H9 (cell line): ENCODE data around the gene ZNF366. TPM values are rescaled to one million over a fixed set of nuclear protein-coding genes. Genes with fewer than 3 reads are reported as not detected.

Experiments used
- DNase-seq: peaks from one replicate; pipeline ENCODE4 v3.0.0-alpha.2; 2017
- H2AFZ ChIP-seq: one replicate; pipeline ENCODE4 v1.6.1; 2013; ENCODE audit warnings: mild to moderate bottlenecking, low read length, control low read depth, moderate library complexity
- H2AK5ac ChIP-seq: 2 replicates; pipeline ENCODE4 v1.6.1; 2013; ENCODE audit warnings: low read length, control low read depth, mixed read lengths; ENCODE audit not compliant: insufficient read length
- H2BK120ac ChIP-seq: one replicate; pipeline ENCODE4 v1.6.1; 2013; ENCODE audit warnings: low read depth, mild to moderate bottlenecking, low read length, control low read depth, inconsistent platforms; ENCODE audit not compliant: poor library complexity, severe bottlenecking
- H2BK12ac ChIP-seq: 2 replicates; pipeline ENCODE4 v1.6.1; 2013; ENCODE audit warnings: low read length, control low read depth, mixed read lengths, low read depth; ENCODE audit not compliant: insufficient read length
- H2BK15ac ChIP-seq: 2 replicates; pipeline ENCODE4 v1.6.1; 2013; ENCODE audit warnings: low read depth, low read length, control low read depth
- H2BK20ac ChIP-seq: one replicate; pipeline ENCODE4 v1.6.1; 2013; ENCODE audit warnings: low read depth, mild to moderate bottlenecking, low read length, control low read depth, inconsistent platforms; ENCODE audit not compliant: poor library complexity, severe bottlenecking
- H2BK5ac ChIP-seq: 2 replicates; pipeline ENCODE4 v1.6.1; 2013; ENCODE audit warnings: low read length, control low read depth, mixed read lengths; ENCODE audit not compliant: insufficient read length
- H3K14ac ChIP-seq: 2 replicates; pipeline ENCODE4 v1.6.1; 2013; ENCODE audit warnings: low read length, control low read depth; ENCODE audit not compliant: insufficient read depth
- H3K18ac ChIP-seq: 2 replicates; pipeline ENCODE4 v1.6.1; 2013; ENCODE audit warnings: low read depth, mild to moderate bottlenecking, mixed read lengths, low read length, control low read depth; ENCODE audit not compliant: insufficient read length
- H3K23ac ChIP-seq: 2 replicates; pipeline ENCODE4 v1.6.1; 2013; ENCODE audit warnings: low read length, control low read depth, mixed read lengths, low read depth; ENCODE audit not compliant: insufficient read length
- H3K23me2 ChIP-seq: 2 replicates; pipeline ENCODE4 v1.6.1; 2013; ENCODE audit warnings: low read depth, mild to moderate bottlenecking, mixed read lengths, low read length, control low read depth; ENCODE audit not compliant: insufficient read length, poor library complexity, severe bottlenecking
- H3K27ac ChIP-seq: 2 replicates; pipeline ENCODE4 v1.5.1; 2013; ENCODE audit warnings: low read length, control low read depth, mixed read lengths, low read depth; ENCODE audit not compliant: insufficient read length
- H3K27me3 ChIP-seq: 2 replicates; pipeline ENCODE4 v1.6.1; 2013; ENCODE audit warnings: low read length, control low read depth, inconsistent platforms; ENCODE audit not compliant: insufficient read depth
- H3K4ac ChIP-seq: 2 replicates; pipeline ENCODE4 v1.6.1; 2013; ENCODE audit warnings: low read depth, mild to moderate bottlenecking, control low read depth, inconsistent platforms, low read length, moderate library complexity
- H3K4me1 ChIP-seq: 2 replicates; pipeline ENCODE4 v1.6.1; 2013; ENCODE audit warnings: low read length, control low read depth, inconsistent platforms; ENCODE audit not compliant: insufficient read depth
- H3K4me2 ChIP-seq: 2 replicates; pipeline ENCODE4 v1.6.1; 2013; ENCODE audit warnings: low read length, control low read depth, mixed read lengths; ENCODE audit not compliant: insufficient read length, insufficient read depth
- H3K56ac ChIP-seq: 2 replicates; pipeline ENCODE4 v1.6.1; 2013; ENCODE audit warnings: low read depth, mild to moderate bottlenecking, mixed read lengths, low read length, control low read depth; ENCODE audit not compliant: insufficient read length
- H3K79me1 ChIP-seq: 2 replicates; pipeline ENCODE4 v1.6.1; 2013; ENCODE audit warnings: low read depth, mild to moderate bottlenecking, moderate library complexity, low read length, control low read depth, inconsistent platforms; ENCODE audit not compliant: insufficient read depth, poor library complexity, severe bottlenecking
- H3K79me2 ChIP-seq: 2 replicates; pipeline ENCODE4 v1.6.1; 2013; ENCODE audit warnings: low read length, control low read depth, inconsistent platforms; ENCODE audit not compliant: insufficient read depth
- H3K9ac ChIP-seq: 2 replicates; pipeline ENCODE4 v1.6.1; 2013; ENCODE audit warnings: low read length, control low read depth, mixed read lengths; ENCODE audit not compliant: insufficient read length; ENCODE audit errors: extremely low read depth
- H3K9me3 ChIP-seq: one replicate; pipeline ENCODE4 v1.6.1; 2013; ENCODE audit warnings: low read depth, low read length, inconsistent platforms; ENCODE audit not compliant: control insufficient read depth
- H3T11ph ChIP-seq: one replicate; pipeline ENCODE4 v1.6.1; 2013; ENCODE audit warnings: mild to moderate bottlenecking, low read length, control low read depth, inconsistent platforms
- H4K20me1 ChIP-seq: one replicate; pipeline ENCODE4 v1.6.1; 2013; ENCODE audit not compliant: control insufficient read depth, insufficient read length, insufficient read depth
- H4K5ac ChIP-seq: 2 replicates; pipeline ENCODE4 v1.6.1; 2013; ENCODE audit warnings: low read depth, mild to moderate bottlenecking, mixed read lengths, low read length, control low read depth; ENCODE audit not compliant: insufficient read length
- H4K8ac ChIP-seq: replicated peaks from 2 replicates; pipeline ENCODE4 v1.6.1; 2013; ENCODE audit warnings: low read length, control low read depth, mixed read lengths, low read depth; ENCODE audit not compliant: insufficient read length
- H4K91ac ChIP-seq: 2 replicates; pipeline ENCODE4 v1.6.1; 2013; ENCODE audit warnings: low read depth, mild to moderate bottlenecking, moderate library complexity, mixed read lengths, low read length, control low read depth; ENCODE audit not compliant: insufficient read length
- H3K27ac Mint-ChIP-seq, 3 experiments: 2 replicates in 2 of 3; 3 replicates in 1 of 3; pipeline ENCODE4 v1.8.0; 2020 to 2021; ENCODE audit warnings: mixed read lengths in 3 of 3, mild to moderate bottlenecking in 1 of 3, moderate library complexity in 1 of 3
- H3K27me3 Mint-ChIP-seq: 2 replicates; pipeline ENCODE4 v1.8.0; 2021; ENCODE audit warnings: low read depth, mild to moderate bottlenecking, moderate library complexity, mixed read lengths
- H3K36me3 Mint-ChIP-seq, 3 experiments: 2 replicates in 2 of 3; 3 replicates in 1 of 3; pipeline ENCODE4 v1.8.0; 2020 to 2021; ENCODE audit warnings: low read depth in 3 of 3, mixed read lengths in 3 of 3; ENCODE audit not compliant: insufficient read depth in 1 of 3
- H3K4me1 Mint-ChIP-seq, 2 experiments: 2 replicates each; pipeline ENCODE4 v1.8.0; 2020; ENCODE audit warnings: mixed read lengths in 2 of 2
- H3K4me3 Mint-ChIP-seq, 2 experiments: 2 replicates in 1 of 2; 3 replicates in 1 of 2; pipeline ENCODE4 v1.8.0; 2020 to 2021; ENCODE audit warnings: mild to moderate bottlenecking in 2 of 2, mixed read lengths in 2 of 2, moderate library complexity in 1 of 2
- H3K9me3 Mint-ChIP-seq, 2 experiments: 2 replicates in 1 of 2; 3 replicates in 1 of 2; pipeline ENCODE4 v1.8.0; 2020; ENCODE audit warnings: mild to moderate bottlenecking in 2 of 2, mixed read lengths in 2 of 2, moderate library complexity in 1 of 2
- total RNA-seq: library from RNA; stranded (reverse); gene quantifications from 2 replicates; pipeline ENCODE4 v1.2.1, GENCODE V29; 2021
- TF ChIP-seq, protein P1 (sequence below): fragments of 200-600 bp; sonication (generic); conservative IDR thresholded peaks from 3 replicates; pipeline ENCODE4 v1.8.0; 2021; ENCODE audit warnings: antibody characterized with exemption, mild to moderate bottlenecking

Gene ZNF366
- total RNA-seq, 1 experiment from 2014 or later: not detected

- no peaks in the 10 kb centered on the region for H3K79me1 ChIP-seq
- H4K5ac ChIP-seq: no peak overlapping the region
- H3K23me2 ChIP-seq: no peaks in the 10 kb centered on the region
- Mint-ChIP-seq H3K27ac (no peak overlapping the region), H3K4me1 (peaks cover 16 to 19% of the 10 kb centered on the region in 2 experiments), H3K4me3 (no peak overlapping the region), H3K9me3 (peaks cover 0 to 3% of the 10 kb centered on the region in 2 experiments; a peak in 2 of 5 replicates), H3K36me3 (no peaks in the 10 kb centered on the region), H3K27me3 (no peaks in the 10 kb centered on the region; the same call in 1 of the 2 replicates)
- TF ChIP-seq, protein P1, sequence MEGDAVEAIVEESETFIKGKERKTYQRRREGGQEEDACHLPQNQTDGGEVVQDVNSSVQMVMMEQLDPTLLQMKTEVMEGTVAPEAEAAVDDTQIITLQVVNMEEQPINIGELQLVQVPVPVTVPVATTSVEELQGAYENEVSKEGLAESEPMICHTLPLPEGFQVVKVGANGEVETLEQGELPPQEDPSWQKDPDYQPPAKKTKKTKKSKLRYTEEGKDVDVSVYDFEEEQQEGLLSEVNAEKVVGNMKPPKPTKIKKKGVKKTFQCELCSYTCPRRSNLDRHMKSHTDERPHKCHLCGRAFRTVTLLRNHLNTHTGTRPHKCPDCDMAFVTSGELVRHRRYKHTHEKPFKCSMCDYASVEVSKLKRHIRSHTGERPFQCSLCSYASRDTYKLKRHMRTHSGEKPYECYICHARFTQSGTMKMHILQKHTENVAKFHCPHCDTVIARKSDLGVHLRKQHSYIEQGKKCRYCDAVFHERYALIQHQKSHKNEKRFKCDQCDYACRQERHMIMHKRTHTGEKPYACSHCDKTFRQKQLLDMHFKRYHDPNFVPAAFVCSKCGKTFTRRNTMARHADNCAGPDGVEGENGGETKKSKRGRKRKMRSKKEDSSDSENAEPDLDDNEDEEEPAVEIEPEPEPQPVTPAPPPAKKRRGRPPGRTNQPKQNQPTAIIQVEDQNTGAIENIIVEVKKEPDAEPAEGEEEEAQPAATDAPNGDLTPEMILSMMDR: no peak
- H2BK12ac ChIP-seq: no peak overlapping the region
- H3K9ac ChIP-seq: no peak overlapping the region
- no peak overlapping the region for H3K23ac ChIP-seq
- no peak overlapping the region for H2BK20ac ChIP-seq
- H2AK5ac ChIP-seq: no peak overlapping the region
- H4K20me1 ChIP-seq: no peaks in the 10 kb centered on the region
- H3T11ph ChIP-seq: no peak overlapping the region
- H4K91ac ChIP-seq: no peak overlapping the region
- H3K4ac ChIP-seq: no peak overlapping the region
- no peak overlapping the region for H3K14ac ChIP-seq
- H2AFZ ChIP-seq: no peak overlapping the region
- H3K4me2 ChIP-seq: no peak overlapping the region
- H3K79me2 ChIP-seq: no peaks in the 10 kb centered on the region
- DNase-seq: no peak
- no peak overlapping the region for H2BK120ac ChIP-seq
- H3K4me1 ChIP-seq: peaks cover 9% of the 10 kb centered on the region; the same call in 1 of the 2 replicates
- H3K18ac ChIP-seq: no peak overlapping the region
- no peak overlapping the region for H3K27ac ChIP-seq
- no peak overlapping the region for H2BK15ac ChIP-seq
- no peak overlapping the region for H4K8ac ChIP-seq
- H3K9me3 ChIP-seq: no peaks in the 10 kb centered on the region
- no peaks in the 10 kb centered on the region for H3K27me3 ChIP-seq
- H3K56ac ChIP-seq: no peak overlapping the region
- no peak overlapping the region for H2BK5ac ChIP-seq
Observed at GRCh38 chr5:72488756-72489155, 18.5 kb downstream of the ZNF366 start.
